ENCODE measurements around the gene IARS1. TPM values are rescaled to one million over a fixed set of nuclear protein-coding genes. Genes with fewer than 3 reads are reported as not detected.

Gene IARS1
- total and polyA plus RNA-seq, 2 of the 4 experiments (the other 2 are of a cell fraction): 85.3 to 414 TPM

GRCh38 chr9:92327283-92327850, 33.9 kb upstream of the IARS1 start:
- H3K27me3 ChIP-seq (ENCODE audit: control insufficient read depth, insufficient read depth, low read length): no peaks in the 10 kb centered on the region
- H3K4me2 ChIP-seq (ENCODE audit: low read depth, low read length): no peak overlapping the region
- no peak overlapping the region for H2BK20ac ChIP-seq (ENCODE audit: low read depth, low read length)
- H2BK15ac ChIP-seq (ENCODE audit: low read depth, low read length): no peak overlapping the region
- in situ Hi-C loops (cut with MboI; ENCODE audit: low sequenced_read_pairs) (loop anchor here (5.0 to 25.0 kb wide), 2 partner anchors 310 to 460 kb away; no protein-coding TSS in a partner anchor), intact Hi-C loops (cut with micrococcal nuclease) (no loop called here), dilution Hi-C loops (cut with HindIII; ENCODE audit: low sequenced_read_pairs, unreplicated experiment) (no loop called here)
- WGBS, 2 experiments (ENCODE audit: extremely low coverage in 2 of 2, insufficient read length in 1 of 2): no CpG with 5 or more reads among the region's 2 CpGs
- H3K23ac ChIP-seq (ENCODE audit: low read depth, low read length): no peak overlapping the region
- no peak overlapping the region for H3K56ac ChIP-seq (ENCODE audit: extremely low read depth, insufficient read depth, low read length)
- no peak overlapping the region for H3K27ac ChIP-seq (ENCODE audit: insufficient read depth, low read length)
- H2AK5ac ChIP-seq (ENCODE audit: low read depth, low read length): no peak overlapping the region
- no peak overlapping the region for H2BK5ac ChIP-seq (ENCODE audit: low read depth, low read length, poor library complexity, severe bottlenecking)
- H3K14ac ChIP-seq (replicated peaks; ENCODE audit: low read depth, low read length): no peak overlapping the region
- H4K91ac ChIP-seq (ENCODE audit: insufficient read depth, low read depth, low read length): no peak overlapping the region
- 0 out of 2 replicates have a peak, but pooled peaks cover 3% of the 10 kb centered on the region for H3K36me3 ChIP-seq (ENCODE audit: control insufficient read depth, insufficient read depth, low read length)
- no peak overlapping the region for H3K9ac ChIP-seq (ENCODE audit: low read depth, low read length)
- H4K8ac ChIP-seq (ENCODE audit: low read depth in 2 of 2, low read length in 2 of 2): no peak overlapping the region
- no peak overlapping the region for H3K18ac ChIP-seq (ENCODE audit: low read depth, low read length)
- ChIA-PET POLR2A (ENCODE audit: unreplicated experiment) (no interaction called here), CTCF (interaction anchor here (1.3 to 1.6 kb wide), 3 partner anchors 48 to 307 kb away, joined by 3 to 10 read pairs (median 4); no protein-coding TSS in a partner anchor)
- H2AFZ ChIP-seq (replicated peaks; ENCODE audit: low read length, poor library complexity): no peak overlapping the region
- no peak overlapping the region for H4K5ac ChIP-seq (ENCODE audit: low read depth, low read length)
- no peaks in the 10 kb centered on the region for H3K4me1 ChIP-seq (ENCODE audit: control insufficient read depth, insufficient read depth, low read length)
- DNase-seq (no peak), ATAC-seq (ENCODE audit: low read depth) (no peak)
- no peaks in the 10 kb centered on the region for H3K9me1 ChIP-seq (ENCODE audit: insufficient read depth, low read length)
- BruUV-seq (replicated peaks): no TSS peak
- TF ChIP-seq SMC3 (IDR thresholded peaks at IDR 0.05; ENCODE audit: low read depth, low read length): no peak
- no peak for TF ChIP-seq RCOR1 (IDR thresholded peaks at IDR 0.05; ENCODE audit: insufficient replicate concordance, low read length)
- TF ChIP-seq FOS (IDR thresholded peaks at IDR 0.05; ENCODE audit: low read depth, low read length): no peak
- no peak for TF ChIP-seq ELK1 (IDR thresholded peaks at IDR 0.05; ENCODE audit: borderline replicate concordance, low read depth, low read length)
- TF ChIP-seq MAFK (IDR thresholded peaks at IDR 0.05; ENCODE audit: low read depth, low read length): no peak
- no peak for TF ChIP-seq NFE2L2 (IDR thresholded peaks at IDR 0.05; ENCODE audit: low read depth, low read length)
- TF ChIP-seq USF2 (IDR thresholded peaks at IDR 0.05; ENCODE audit: low read depth, low read length): no peak
- TF ChIP-seq MXI1 (IDR thresholded peaks at IDR 0.05; ENCODE audit: borderline replicate concordance, low read depth, low read length): no peak
- no peak for TF ChIP-seq RAD21 (IDR thresholded peaks at IDR 0.05; ENCODE audit: low read length)
- no peak for TF ChIP-seq RFX5 (IDR thresholded peaks at IDR 0.05; ENCODE audit: low read depth, low read length)
- no peak for TF ChIP-seq CTCF (conservative IDR thresholded peaks at IDR 0.05; ENCODE audit: low read depth, low read length)
- TF ChIP-seq POLR2A (IDR thresholded peaks at IDR 0.05; ENCODE audit: low read depth, low read length): no peak
- no peak for TF ChIP-seq CEBPB (IDR thresholded peaks at IDR 0.05; ENCODE audit: low read depth, low read length)
- no peak for TF ChIP-seq BHLHE40 (IDR thresholded peaks at IDR 0.05; ENCODE audit: low read depth, low read length)
- TF ChIP-seq MAZ (IDR thresholded peaks at IDR 0.05; ENCODE audit: borderline replicate concordance, low read depth, low read length): no peak
- TF ChIP-seq CHD1 (IDR thresholded peaks at IDR 0.05; ENCODE audit: low read depth, low read length): no peak
- H3K4me3 ChIP-seq (ENCODE audit: insufficient read depth, low read depth, low read length): no peak overlapping the region
- H3K4ac ChIP-seq (ENCODE audit: low read depth, low read length): no peak overlapping the region
- H3K79me1 ChIP-seq (ENCODE audit: low read depth in 1 of 2, low read length in 2 of 2): peaks cover 16 to 38% of the 10 kb centered on the region in 2 experiments
- H2AK9ac ChIP-seq (replicated peaks; ENCODE audit: low read depth, low read length, poor library complexity): no peak overlapping the region
- no peaks in the 10 kb centered on the region for H3K9me3 ChIP-seq (ENCODE audit: control insufficient read depth, insufficient read depth, low read length)
- H2BK120ac ChIP-seq (ENCODE audit: low read depth, low read length): no peak overlapping the region
- H4K20me1 ChIP-seq (ENCODE audit: insufficient read depth, low read length): no peaks in the 10 kb centered on the region
